Activated CD8-positive, alpha-beta T cell treated with anti-CD3 and anti-CD28 coated beads for 36 hours (primary cell): ENCODE results near the gene TMEM235. TPM values are rescaled to one million over a fixed set of nuclear protein-coding genes. Genes with fewer than 3 reads are reported as not detected.

ENCODE experiments used
- ATAC-seq: fragments of 200-7000 bp; cut with Tn5 transposase; one replicate; pipeline ENCODE4 v1.10.0; 2021; ENCODE audit warnings: mild to moderate bottlenecking, moderate library complexity
- CTCF ChIA-PET: fragments of 350-600 bp; sonication (Branson Sonifier 250); formaldehyde crosslinking; loops from one replicate; lab custom pipeline; 2021; ENCODE audit warnings: antibody characterized with exemption; lab: Charles Lee
- POLR2A ChIA-PET: fragments of 350-600 bp; sonication (Branson Sonifier 250); formaldehyde crosslinking; loops from one replicate; lab custom pipeline; 2021; ENCODE audit warnings: antibody characterized with exemption; lab: Charles Lee
- DNase-seq: peaks from one replicate; pipeline ENCODE4 v3.0.0-alpha.2; 2020
- H3K27ac Mint-ChIP-seq: one replicate; pipeline ENCODE4 v1.8.0; 2021; ENCODE audit warnings: mild to moderate bottlenecking, mixed read lengths
- H3K27me3 Mint-ChIP-seq: one replicate; pipeline ENCODE4 v1.8.0; 2021; ENCODE audit warnings: mixed read lengths
- H3K36me3 Mint-ChIP-seq: one replicate; pipeline ENCODE4 v1.8.0; 2021; ENCODE audit warnings: low read depth, mixed read lengths
- H3K4me1 Mint-ChIP-seq: one replicate; pipeline ENCODE4 v1.8.0; 2021; ENCODE audit warnings: low read depth, mixed read lengths
- H3K4me3 Mint-ChIP-seq: one replicate; pipeline ENCODE4 v1.8.0; 2021; ENCODE audit warnings: mild to moderate bottlenecking, moderate library complexity, mixed read lengths
- H3K9me3 Mint-ChIP-seq: one replicate; pipeline ENCODE4 v1.8.0; 2021; ENCODE audit warnings: mixed read lengths
- CTCF ChIP-seq: fragments of 200-600 bp; IDR thresholded peaks from one replicate; pipeline ENCODE4 v1.8.0; 2022; ENCODE audit warnings: antibody characterized with exemption, mild to moderate bottlenecking
- intact Hi-C: fragments of 100-400 bp; cut with micrococcal nuclease; formaldehyde crosslinking; loops from one replicate; pipeline ENCODE4 v1.10.0; 2022
- total RNA-seq, 2 experiments: library from RNA; stranded (reverse); gene quantifications; one replicate each; pipeline ENCODE4 v1.2.3, GENCODE V29; 2021

TMEM235 gene
- total RNA-seq, 2 experiments from 2014 or later = not detected

GRCh38 chr17:78278139-78278741, 46.8 kb downstream of the TMEM235 start:
- ATAC-seq = no peak
- H3K4me3 Mint-ChIP-seq = no peak overlapping the region
- no peak overlapping the region for H3K27ac Mint-ChIP-seq
- POLR2A ChIA-PET = interaction anchor here (1.6 kb wide), 1 partner anchor 81 kb away, joined by 5 read pairs; the partner anchor contains the start of gene SOCS3
- no peaks in the 10 kb centered on the region for H3K9me3 Mint-ChIP-seq
- peaks cover 5% of the 10 kb centered on the region for H3K4me1 Mint-ChIP-seq
- H3K27me3 Mint-ChIP-seq = no peaks in the 10 kb centered on the region
- no peaks in the 10 kb centered on the region for H3K36me3 Mint-ChIP-seq
- intact Hi-C loops = no loop called here
- TF ChIP-seq CTCF = no peak
- CTCF ChIA-PET = interaction anchor here (1.2 kb wide), 1 partner anchor 11 kb away, joined by 4 read pairs; no protein-coding TSS in a partner anchor
- DNase-seq = no peak

GRCh38 chr17:78279360-78279990, 48.0 kb downstream of the TMEM235 start:
- Mint-ChIP-seq H3K4me1 (peaks cover 5% of the 10 kb centered on the region), H3K36me3 (no peaks in the 10 kb centered on the region), H3K9me3 (no peaks in the 10 kb centered on the region), H3K27me3 (no peaks in the 10 kb centered on the region), H3K27ac (no peak overlapping the region), H3K4me3 (no peak overlapping the region)
- ATAC-seq = no peak
- POLR2A ChIA-PET = interaction anchor here (1.4 to 1.6 kb wide), 2 partner anchors 65 to 80 kb away, joined by 3 to 5 read pairs; partner anchors contain the start of gene SOCS3
- no peak for TF ChIP-seq CTCF
- no peak for DNase-seq
- CTCF ChIA-PET = interaction anchor here (1.2 kb wide), 2 partner anchors 10 to 29 kb away, joined by 3 to 4 read pairs; no protein-coding TSS in a partner anchor
- intact Hi-C loops = no loop called here

GRCh38 chr17:78281249-78281845, 49.9 kb downstream of the TMEM235 start:
- no peak for TF ChIP-seq CTCF
- no peak overlapping the region for H3K4me3 Mint-ChIP-seq
- intact Hi-C loops = no loop called here
- H3K27ac Mint-ChIP-seq = no peak overlapping the region
- DNase-seq (no peak), ATAC-seq (no peak)
- POLR2A ChIA-PET = interaction anchor here (0.6 kb wide), 1 partner anchor 36 kb away, joined by 3 read pairs; no protein-coding TSS in a partner anchor
- CTCF ChIA-PET = interaction anchor here (1.1 kb wide), 1 partner anchor 141 kb away, joined by 4 read pairs; no protein-coding TSS in a partner anchor
- H3K9me3 Mint-ChIP-seq = no peaks in the 10 kb centered on the region
- no peaks in the 10 kb centered on the region for H3K36me3 Mint-ChIP-seq
- no peaks in the 10 kb centered on the region for H3K27me3 Mint-ChIP-seq
- H3K4me1 Mint-ChIP-seq = peaks cover 2% of the 10 kb centered on the region

- POLR2A ChIA-PET = no interaction called here
- Mint-ChIP-seq H3K4me1 (peaks cover 2% of the 10 kb centered on the region), H3K36me3 (no peaks in the 10 kb centered on the region), H3K27me3 (no peaks in the 10 kb centered on the region), H3K27ac (no peak overlapping the region), H3K9me3 (no peaks in the 10 kb centered on the region), H3K4me3 (no peak overlapping the region)
- no peak for TF ChIP-seq CTCF
- intact Hi-C loops = no loop called here
- DNase-seq (no peak), ATAC-seq (no peak)
- CTCF ChIA-PET = interaction anchor here (1.5 kb wide), 1 partner anchor 33 kb away, joined by 4 read pairs; no protein-coding TSS in a partner anchor
Measured at GRCh38 chr17:78284146-78284545, 52.7 kb downstream of the TMEM235 start.
